GM23338 (cell line): ENCODE data around the gene DNAJC11.

ENCODE experiments used
- CREB1 ChIP-seq: fragments of 250-450 bp; sonication (Bioruptor Pico); IDR thresholded peaks from 2 replicates; pipeline ENCODE4 v1.5.0; 2020; ENCODE audit warnings: low read depth, mild to moderate bottlenecking, moderate library complexity
- EZH2 ChIP-seq: fragments of 200-600 bp; sonication (generic); IDR thresholded peaks from one replicate; pipeline ENCODE4 v1.8.0; 2017; ENCODE audit warnings: antibody characterized with exemption, mild to moderate bottlenecking, low read depth; ENCODE audit not compliant: unreplicated experiment
- POLR2AphosphoS5 ChIP-seq: IDR thresholded peaks from 2 replicates; pipeline ENCODE4 v1.6.1; 2016; ENCODE audit warnings: antibody characterized with exemption, low read depth
- TF ChIP-seq, protein P1 (sequence below), 2 experiments: fragments of 200-600 bp in 1 of 2; sonication (generic) in 1 of 2; conservative IDR thresholded peaks; 2 replicates each; pipeline versions ENCODE4 v1.5.1 to v1.6.1; 2016 to 2017; ENCODE audit warnings: antibody characterized with exemption in 2 of 2, low read depth in 2 of 2, mild to moderate bottlenecking in 2 of 2, moderate library complexity in 1 of 2

GRCh38 chr1:6621429-6622391 lies 79.9 kb downstream of the DNAJC11 start:
- TF ChIP-seq, protein P1, sequence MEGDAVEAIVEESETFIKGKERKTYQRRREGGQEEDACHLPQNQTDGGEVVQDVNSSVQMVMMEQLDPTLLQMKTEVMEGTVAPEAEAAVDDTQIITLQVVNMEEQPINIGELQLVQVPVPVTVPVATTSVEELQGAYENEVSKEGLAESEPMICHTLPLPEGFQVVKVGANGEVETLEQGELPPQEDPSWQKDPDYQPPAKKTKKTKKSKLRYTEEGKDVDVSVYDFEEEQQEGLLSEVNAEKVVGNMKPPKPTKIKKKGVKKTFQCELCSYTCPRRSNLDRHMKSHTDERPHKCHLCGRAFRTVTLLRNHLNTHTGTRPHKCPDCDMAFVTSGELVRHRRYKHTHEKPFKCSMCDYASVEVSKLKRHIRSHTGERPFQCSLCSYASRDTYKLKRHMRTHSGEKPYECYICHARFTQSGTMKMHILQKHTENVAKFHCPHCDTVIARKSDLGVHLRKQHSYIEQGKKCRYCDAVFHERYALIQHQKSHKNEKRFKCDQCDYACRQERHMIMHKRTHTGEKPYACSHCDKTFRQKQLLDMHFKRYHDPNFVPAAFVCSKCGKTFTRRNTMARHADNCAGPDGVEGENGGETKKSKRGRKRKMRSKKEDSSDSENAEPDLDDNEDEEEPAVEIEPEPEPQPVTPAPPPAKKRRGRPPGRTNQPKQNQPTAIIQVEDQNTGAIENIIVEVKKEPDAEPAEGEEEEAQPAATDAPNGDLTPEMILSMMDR (conservative IDR thresholded peaks at IDR 0.05; ENCODE audit: low read depth in 2 of 2), result no peak
- no peak for TF ChIP-seq EZH2
- TF ChIP-seq POLR2AphosphoS5, result no peak
- no peak for TF ChIP-seq CREB1 (CRISPR knock-in tag)
